Transverse colon (tissue), 4 donors: Measurements from ENCODE around the gene BTBD2. TPM values are rescaled to one million over a fixed set of nuclear protein-coding genes. Genes with fewer than 3 reads are reported as not detected.

Experiments
- DNase-seq: peaks from one replicate; pipeline ENCODE4 v3.0.0-alpha.2; 2019
- H3K27ac ChIP-seq, 4 donors: fragments of 200-600 bp; sonication (generic); 2 replicates each; pipeline ENCODE4 v1.5.1; 2016 to 2018; ENCODE audit warnings: inconsistent platforms in 4 of 4
- H3K27me3 ChIP-seq: fragments of 200-600 bp; sonication (generic); 2 replicates; pipeline ENCODE4 v1.5.1; 2017; ENCODE audit warnings: inconsistent platforms
- H3K36me3 ChIP-seq, 4 donors: fragments of 200-600 bp; sonication (generic); 2 replicates each; pipeline ENCODE4 v1.5.1; 2017 to 2019; ENCODE audit warnings: inconsistent platforms in 4 of 4
- H3K4me1 ChIP-seq, 4 donors: fragments of 200-600 bp; sonication (generic); 2 replicates each; pipeline ENCODE4 v1.5.1; 2017 to 2020; ENCODE audit warnings: inconsistent platforms in 4 of 4
- H3K4me3 ChIP-seq, 4 donors: fragments of 200-600 bp; sonication (generic); 1 replicate in 1 of 4; 2 replicates in 3 of 4; pipeline versions ENCODE4 v1.5.1 to v1.6.1; 2017 to 2019; ENCODE audit warnings: inconsistent platforms in 4 of 4
- H3K9me3 ChIP-seq, 2 donors: fragments of 200-600 bp; sonication (generic); 2 replicates each; pipeline ENCODE4 v1.5.1; 2017 to 2019; ENCODE audit warnings: inconsistent platforms in 2 of 2
- EP300 ChIP-seq: sonication (generic); formaldehyde crosslinking; IDR thresholded peaks from one replicate; pipeline ENCODE4 v1.6.1; 2017; ENCODE audit warnings: antibody characterized with exemption, low read depth
- POLR2A ChIP-seq: fragments of 450-650 bp; IDR thresholded peaks from one replicate; pipeline ENCODE4 v1.6.1; 2016; ENCODE audit warnings: antibody characterized with exemption, mild to moderate bottlenecking, moderate library complexity
- POLR2AphosphoS5 ChIP-seq, 3 donors: sonication (generic); formaldehyde crosslinking; IDR thresholded peaks; one replicate each; pipeline ENCODE4 v1.6.1; 2016; ENCODE audit warnings: antibody characterized with exemption in 3 of 3
- WGBS, 2 donors: methylation state at CpG; one replicate each; pipeline ENCODE4 v1.1.5; 2018; ENCODE audit warnings: low coverage in 1 of 2; 5-methylcytosine and 5-hydroxymethylcytosine counted together
- in situ Hi-C, 4 donors: fragments of 200-750 bp; cut with MboI; loops; one replicate each; pipeline versions ENCODE4 v1.15.0 to v1.15.1; 2017; ENCODE audit warnings: low sequenced_read_pairs in 3 of 4, low pct_ligation_motif_present in 1 of 4, low pct_unique_long_range_greater_than_20kb in 1 of 4
- intact Hi-C: fragments of 100-400 bp; cut with DNase I; formaldehyde crosslinking; loops from one replicate; pipeline ENCODE4 v1.15.1; 2023; ENCODE audit warnings: low total_unique reads
- total RNA-seq, 4 donors: library from RNA; depleted of rRNA; stranded (reverse); fragments of >200 nt; gene quantifications; one replicate each; pipeline ENCODE4 v1.1.0, GENCODE V29; 2016
- TF ChIP-seq, protein P1 (sequence below), 5 experiments: fragments of 200-600 bp in 3 of 5; fragments of 450-650 bp in 2 of 5; sonication (generic) in 3 of 5; IDR thresholded peaks; 1 replicate in 2 of 5; 2 replicates in 3 of 5; pipeline ENCODE4 v1.5.1; 2016 to 2017; ENCODE audit warnings: antibody characterized with exemption in 5 of 5, inconsistent platforms in 3 of 5, mild to moderate bottlenecking in 2 of 5, moderate library complexity in 1 of 5

Gene BTBD2
- total RNA-seq, 4 donors from 2014 or later: 66.7 to 88.6 (median 84.4) TPM

DNA sequence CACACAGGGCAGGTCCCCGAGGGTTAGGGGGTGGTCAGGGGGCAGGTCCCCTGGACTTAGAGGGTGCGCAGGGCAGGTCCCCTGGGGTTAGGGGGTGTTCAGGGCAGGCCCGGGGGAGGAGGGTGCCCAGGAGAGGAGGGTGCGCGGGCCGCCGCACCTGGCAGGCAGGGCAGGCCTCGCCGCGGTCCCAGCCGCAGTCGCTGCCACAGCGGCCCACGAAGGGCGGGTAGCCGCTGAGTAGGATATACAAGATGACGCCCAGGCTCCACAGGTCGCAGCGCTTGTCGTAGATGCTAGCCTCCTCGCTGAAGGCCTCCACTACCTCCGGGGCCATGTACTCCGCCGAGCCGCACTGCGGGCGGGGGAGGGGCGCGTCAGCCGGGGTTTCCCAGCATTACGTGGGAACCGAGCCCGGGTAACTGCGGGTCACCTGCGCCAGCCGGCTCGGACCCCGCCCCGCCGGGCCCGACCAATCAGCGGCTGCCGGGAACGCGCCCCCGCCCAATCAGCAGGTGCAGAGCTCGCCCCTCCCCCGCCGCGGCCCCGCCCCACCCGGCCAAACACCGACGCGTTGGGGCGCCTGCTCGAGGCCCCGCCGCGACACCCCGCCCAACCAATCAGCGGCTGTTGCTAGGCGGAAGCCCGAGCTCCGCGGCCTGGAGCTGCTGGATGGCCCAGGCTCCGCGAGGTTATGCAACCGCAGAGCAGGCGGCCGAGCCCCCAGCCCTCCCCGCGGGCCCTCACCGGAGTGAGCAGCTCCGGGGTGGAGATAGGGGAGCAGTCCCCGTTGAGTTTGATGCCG is 26.4 kb upstream of the BTBD2 start:
- DNase-seq: peak; percentile 99
- in situ Hi-C loops: no loop called here
- Histone ChIP-seq H3K9me3 (no peaks in the 10 kb centered on the region), H3K4me1 (peaks cover 45 to 59% (median 48%) of the 10 kb centered on the region in 4 donors), H3K27me3 (no peaks in the 10 kb centered on the region), H3K36me3 (peaks cover 0 to 41% (median 14%) of the 10 kb centered on the region in 4 donors), H3K27ac (peak overlapping the region; percentile 89 to 99 (median 96)), H3K4me3 (peak overlapping the region; percentile 0 to 44 (median 34))
- peak; percentile 57 to 82 (median 79) for TF ChIP-seq POLR2AphosphoS5 (IDR thresholded peaks at IDR 0.05)
- peak; percentile 44 for TF ChIP-seq POLR2A
- TF ChIP-seq, protein P1, sequence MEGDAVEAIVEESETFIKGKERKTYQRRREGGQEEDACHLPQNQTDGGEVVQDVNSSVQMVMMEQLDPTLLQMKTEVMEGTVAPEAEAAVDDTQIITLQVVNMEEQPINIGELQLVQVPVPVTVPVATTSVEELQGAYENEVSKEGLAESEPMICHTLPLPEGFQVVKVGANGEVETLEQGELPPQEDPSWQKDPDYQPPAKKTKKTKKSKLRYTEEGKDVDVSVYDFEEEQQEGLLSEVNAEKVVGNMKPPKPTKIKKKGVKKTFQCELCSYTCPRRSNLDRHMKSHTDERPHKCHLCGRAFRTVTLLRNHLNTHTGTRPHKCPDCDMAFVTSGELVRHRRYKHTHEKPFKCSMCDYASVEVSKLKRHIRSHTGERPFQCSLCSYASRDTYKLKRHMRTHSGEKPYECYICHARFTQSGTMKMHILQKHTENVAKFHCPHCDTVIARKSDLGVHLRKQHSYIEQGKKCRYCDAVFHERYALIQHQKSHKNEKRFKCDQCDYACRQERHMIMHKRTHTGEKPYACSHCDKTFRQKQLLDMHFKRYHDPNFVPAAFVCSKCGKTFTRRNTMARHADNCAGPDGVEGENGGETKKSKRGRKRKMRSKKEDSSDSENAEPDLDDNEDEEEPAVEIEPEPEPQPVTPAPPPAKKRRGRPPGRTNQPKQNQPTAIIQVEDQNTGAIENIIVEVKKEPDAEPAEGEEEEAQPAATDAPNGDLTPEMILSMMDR (IDR thresholded peaks at IDR 0.05): no peak
- TF ChIP-seq EP300: peak; percentile 53
- intact Hi-C loops: no loop called here
- WGBS, 2 donors: 8% methylated on average over 45 of the region's 77 CpGs; no CpG with 5 or more reads in 1 of the 2 donors

DNA sequence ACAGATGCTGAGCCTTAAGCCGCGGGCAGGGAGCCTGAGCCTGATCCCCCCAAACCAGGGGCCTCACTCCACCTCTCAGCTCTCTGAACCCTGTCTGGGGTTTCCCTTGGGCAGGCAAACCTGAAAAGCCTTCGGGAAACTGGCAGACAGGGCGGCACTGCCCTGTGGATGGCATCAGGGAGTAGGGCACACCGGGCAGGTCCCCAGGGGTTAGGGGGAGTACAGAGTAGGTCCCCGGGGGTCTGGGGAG is 25.8 kb upstream of the BTBD2 start:
- Histone ChIP-seq H3K4me1 (peaks cover 40 to 54% (median 43%) of the 10 kb centered on the region in 4 donors), H3K4me3 (peak overlapping the region in 3 of 4 donors; percentile 0 to 44 (median 36)), H3K27ac (peak overlapping the region; percentile 89 to 99 (median 96)), H3K36me3 (peaks cover 0 to 37% (median 14%) of the 10 kb centered on the region in 4 donors), H3K9me3 (no peaks in the 10 kb centered on the region), H3K27me3 (no peaks in the 10 kb centered on the region)
- WGBS, 2 donors: 65% methylated on average over 6 of the region's 6 CpGs; no CpG with 5 or more reads in 1 of the 2 donors
- in situ Hi-C loops: no loop called here
- DNase-seq: no peak
- intact Hi-C loops: no loop called here
- TF ChIP-seq POLR2A (no peak), POLR2AphosphoS5 (IDR thresholded peaks at IDR 0.05) (no peak), EP300 (no peak)
- TF ChIP-seq, protein P1 (IDR thresholded peaks at IDR 0.05): no peak

DNA sequence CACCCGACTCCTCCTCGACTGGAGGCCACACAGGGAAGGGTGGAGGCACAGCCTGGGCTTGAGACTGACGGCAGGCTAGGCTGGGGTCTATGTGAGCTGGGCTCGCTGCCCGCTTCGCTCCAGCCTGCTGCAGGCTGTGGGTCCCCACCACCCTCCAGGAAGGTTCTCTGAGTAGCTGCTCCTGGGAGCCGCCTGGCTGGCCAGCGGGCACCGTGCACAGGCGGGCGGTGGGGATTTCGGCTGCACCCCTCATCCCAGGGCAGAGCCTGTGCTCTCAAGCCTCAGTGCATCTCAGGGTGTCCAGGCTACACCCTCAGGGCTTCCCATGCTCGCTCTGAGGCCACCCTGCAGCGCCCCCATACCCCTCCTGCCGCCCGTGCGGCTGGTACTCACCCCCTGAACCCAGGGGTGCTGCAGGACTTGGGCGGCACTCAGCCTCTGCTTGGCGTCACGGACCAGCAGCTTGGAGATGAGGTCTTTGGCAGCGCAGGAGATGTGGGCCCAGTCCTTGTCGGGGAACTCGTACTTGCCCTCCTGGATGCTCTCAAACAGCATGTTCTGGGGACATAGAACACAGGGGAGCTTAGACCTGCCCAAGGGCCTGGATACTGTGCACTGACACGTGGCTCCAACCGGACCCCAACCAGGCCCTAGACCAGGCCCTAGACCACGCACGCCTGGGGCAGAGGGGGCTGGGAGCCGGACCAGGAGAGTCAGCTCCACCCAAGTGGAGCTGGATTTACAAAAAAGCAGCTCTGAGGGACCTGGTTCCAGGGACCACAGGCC is 25.3 kb upstream of the BTBD2 start:
- TF ChIP-seq POLR2A (no peak), EP300 (no peak), POLR2AphosphoS5 (IDR thresholded peaks at IDR 0.05) (no peak)
- TF ChIP-seq, protein P1 (IDR thresholded peaks at IDR 0.05): no peak
- Histone ChIP-seq H3K27ac (peak overlapping the region; percentile 89 to 99 (median 96)), H3K36me3 (peaks cover 0 to 34% (median 11%) of the 10 kb centered on the region in 4 donors), H3K9me3 (peaks cover 0 to under 1% of the 10 kb centered on the region in 2 donors), H3K4me1 (peaks cover 36 to 48% (median 38%) of the 10 kb centered on the region in 4 donors), H3K4me3 (peak overlapping the region in 1 of 4 donors; percentile 44), H3K27me3 (no peaks in the 10 kb centered on the region)
- DNase-seq: no peak
- in situ Hi-C loops: no loop called here
- intact Hi-C loops: no loop called here
- 90% methylated on average over 22 of the region's 28 CpGs; no CpG with 5 or more reads in 1 of the 2 donors for WGBS, 2 donors
